Muscle layer of colon (tissue), 2 donors: ENCODE data around the gene SCN4A.

Experiments
- H3K27ac ChIP-seq: one replicate; pipeline ENCODE4 v1.7.0; 2013; ENCODE audit warnings: low read depth, mild to moderate bottlenecking, low read length, moderate library complexity
- H3K27me3 ChIP-seq, 2 donors: one replicate each; pipeline ENCODE4 v1.7.0; 2013; ENCODE audit warnings: low read length in 2 of 2, mild to moderate bottlenecking in 2 of 2; ENCODE audit not compliant: insufficient read depth in 2 of 2, control insufficient read depth in 1 of 2
- H3K36me3 ChIP-seq: one replicate; pipeline ENCODE4 v1.7.0; 2013; ENCODE audit warnings: mild to moderate bottlenecking, low read length; ENCODE audit not compliant: insufficient read depth
- H3K4me1 ChIP-seq: one replicate; pipeline ENCODE4 v1.7.0; 2013; ENCODE audit warnings: mild to moderate bottlenecking, low read length; ENCODE audit not compliant: insufficient read depth
- H3K4me3 ChIP-seq, 2 donors: one replicate each; pipeline ENCODE4 v1.7.0; 2013; ENCODE audit warnings: low read length in 2 of 2, low read depth in 1 of 2, mild to moderate bottlenecking in 1 of 2, moderate library complexity in 1 of 2
- H3K9ac ChIP-seq: one replicate; pipeline ENCODE4 v1.7.0; 2013; ENCODE audit warnings: low read length
- H3K9me3 ChIP-seq: one replicate; pipeline ENCODE4 v1.7.0; 2013; ENCODE audit warnings: mild to moderate bottlenecking, low read length
- donor health status: abdominal sarcoma.
- donor health status: Adenocarcinoma of cecum.

SCN4A gene

GRCh38 chr17:63946440-63947363, 26.0 kb downstream of the SCN4A start:
- Histone ChIP-seq H3K27me3 (no peaks in the 10 kb centered on the region), H3K9me3 (no peaks in the 10 kb centered on the region), H3K36me3 (no peaks in the 10 kb centered on the region), H3K4me1 (no peaks in the 10 kb centered on the region), H3K27ac (no peak overlapping the region), H3K9ac (no peak overlapping the region), H3K4me3 (no peak overlapping the region)

- Histone ChIP-seq H3K36me3 (no peaks in the 10 kb centered on the region), H3K4me3 (no peak overlapping the region), H3K27ac (no peak overlapping the region), H3K9me3 (no peaks in the 10 kb centered on the region), H3K9ac (no peak overlapping the region), H3K27me3 (no peaks in the 10 kb centered on the region), H3K4me1 (no peaks in the 10 kb centered on the region)
Measured at GRCh38 chr17:63945784-63946439, 26.8 kb downstream of the SCN4A start.

GRCh38 chr17:63944736-63945499, 27.8 kb downstream of the SCN4A start:
- Histone ChIP-seq H3K36me3 (no peaks in the 10 kb centered on the region), H3K9me3 (no peaks in the 10 kb centered on the region), H3K9ac (no peak overlapping the region), H3K4me3 (no peak overlapping the region), H3K27ac (no peak overlapping the region), H3K27me3 (no peaks in the 10 kb centered on the region), H3K4me1 (no peaks in the 10 kb centered on the region)

- H3K27me3 ChIP-seq, result no peaks in the 10 kb centered on the region
- no peaks in the 10 kb centered on the region for H3K9me3 ChIP-seq
- no peak overlapping the region for H3K9ac ChIP-seq
- no peaks in the 10 kb centered on the region for H3K36me3 ChIP-seq
- no peaks in the 10 kb centered on the region for H3K4me1 ChIP-seq
- H3K4me3 ChIP-seq, result no peak overlapping the region
- H3K27ac ChIP-seq, result no peak overlapping the region
Measured at GRCh38 chr17:63943745-63944144, 29.0 kb downstream of the SCN4A start.

- Histone ChIP-seq H3K27me3 (no peaks in the 10 kb centered on the region), H3K27ac (no peak overlapping the region), H3K9me3 (no peaks in the 10 kb centered on the region), H3K9ac (no peak overlapping the region), H3K4me1 (no peaks in the 10 kb centered on the region), H3K36me3 (no peaks in the 10 kb centered on the region), H3K4me3 (no peak overlapping the region)
Measured at GRCh38 chr17:63942309-63942985, 30.3 kb downstream of the SCN4A start.

GRCh38 chr17:63941751-63942150, 31.0 kb downstream of the SCN4A start:
- Histone ChIP-seq H3K9ac (no peak overlapping the region), H3K27me3 (no peaks in the 10 kb centered on the region), H3K9me3 (no peaks in the 10 kb centered on the region), H3K36me3 (no peaks in the 10 kb centered on the region), H3K4me1 (no peaks in the 10 kb centered on the region), H3K27ac (no peak overlapping the region), H3K4me3 (no peak overlapping the region)

- Histone ChIP-seq H3K27ac (no peak overlapping the region), H3K27me3 (no peaks in the 10 kb centered on the region), H3K9me3 (no peaks in the 10 kb centered on the region), H3K4me1 (no peaks in the 10 kb centered on the region), H3K9ac (no peak overlapping the region), H3K4me3 (no peak overlapping the region), H3K36me3 (no peaks in the 10 kb centered on the region)
Measured at GRCh38 chr17:63941162-63941561, 31.6 kb downstream of the SCN4A start.

GRCh38 chr17:63940584-63940983, 32.1 kb downstream of the SCN4A start:
- Histone ChIP-seq H3K4me1 (no peaks in the 10 kb centered on the region), H3K9ac (no peak overlapping the region), H3K9me3 (no peaks in the 10 kb centered on the region), H3K27ac (no peak overlapping the region), H3K4me3 (no peak overlapping the region), H3K36me3 (no peaks in the 10 kb centered on the region), H3K27me3 (no peaks in the 10 kb centered on the region)

GRCh38 chr17:63939884-63940283, 32.8 kb downstream of the SCN4A start:
- Histone ChIP-seq H3K27ac (no peak overlapping the region), H3K9me3 (no peaks in the 10 kb centered on the region), H3K36me3 (no peaks in the 10 kb centered on the region), H3K4me3 (no peak overlapping the region), H3K4me1 (no peaks in the 10 kb centered on the region), H3K27me3 (no peaks in the 10 kb centered on the region), H3K9ac (no peak overlapping the region)

GRCh38 chr17:63939401-63939800, 33.3 kb downstream of the SCN4A start:
- no peaks in the 10 kb centered on the region for H3K36me3 ChIP-seq
- no peak overlapping the region for H3K27ac ChIP-seq
- H3K27me3 ChIP-seq, result no peaks in the 10 kb centered on the region
- H3K9ac ChIP-seq, result no peak overlapping the region
- H3K4me1 ChIP-seq, result no peaks in the 10 kb centered on the region
- no peak overlapping the region for H3K4me3 ChIP-seq
- H3K9me3 ChIP-seq, result no peaks in the 10 kb centered on the region

GRCh38 chr17:63937920-63938319, 34.8 kb downstream of the SCN4A start:
- H3K36me3 ChIP-seq, result no peaks in the 10 kb centered on the region
- H3K4me1 ChIP-seq, result no peaks in the 10 kb centered on the region
- H3K9me3 ChIP-seq, result no peaks in the 10 kb centered on the region
- no peak overlapping the region for H3K4me3 ChIP-seq
- H3K27me3 ChIP-seq, result no peaks in the 10 kb centered on the region
- H3K27ac ChIP-seq, result no peak overlapping the region
- H3K9ac ChIP-seq, result no peak overlapping the region
